ENCODE data around the gene FOXA1. TPM values are rescaled to one million over a fixed set of nuclear protein-coding genes. Genes with fewer than 3 reads are reported as not detected.

The FOXA1 gene
- total RNA-seq, 1 donor from 2014 or later = 126 TPM

DNA sequence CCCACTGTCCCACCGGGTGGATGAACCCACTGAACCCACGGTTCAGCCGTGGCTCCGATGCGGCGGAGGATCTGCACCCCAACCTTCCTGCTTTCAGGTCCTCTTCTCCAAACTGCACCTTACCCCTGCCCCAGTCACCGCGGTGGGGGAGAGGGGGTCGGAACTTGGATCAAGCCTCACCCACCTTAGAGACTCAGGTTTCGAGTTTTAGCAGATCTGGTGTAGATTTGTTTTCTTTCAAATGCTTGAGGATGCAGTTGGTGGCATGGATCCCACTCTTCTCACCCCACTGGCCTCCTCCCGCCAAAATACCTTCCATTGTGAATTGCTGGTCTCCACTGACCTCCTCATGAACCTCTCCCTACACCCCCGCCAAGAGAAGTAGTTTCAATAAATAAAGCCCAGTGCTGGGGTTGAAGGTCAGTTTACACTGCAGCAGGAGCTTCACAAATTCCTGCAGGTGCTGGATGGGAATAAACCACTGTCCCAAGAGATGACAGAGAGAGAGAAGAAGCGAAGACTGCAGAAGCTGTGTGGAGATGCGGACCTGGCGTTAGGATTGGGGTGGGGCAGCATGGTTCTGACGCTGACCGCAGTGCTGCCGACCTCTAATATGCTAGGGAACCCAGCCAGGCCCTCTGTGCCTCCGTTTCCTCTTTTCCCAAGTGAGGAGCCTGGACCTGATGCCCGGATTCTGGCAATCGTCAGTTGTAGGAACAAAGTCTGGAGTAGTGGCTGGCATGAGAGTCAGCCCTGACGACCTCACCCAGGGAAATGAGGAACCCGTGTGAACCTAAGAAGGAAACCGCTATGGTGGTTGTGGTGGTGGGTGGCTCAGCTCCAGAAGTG lies 7.8 kb upstream of the FOXA1 start:
- DNase-seq (ENCODE audit: low spot score) = no peak

DNA sequence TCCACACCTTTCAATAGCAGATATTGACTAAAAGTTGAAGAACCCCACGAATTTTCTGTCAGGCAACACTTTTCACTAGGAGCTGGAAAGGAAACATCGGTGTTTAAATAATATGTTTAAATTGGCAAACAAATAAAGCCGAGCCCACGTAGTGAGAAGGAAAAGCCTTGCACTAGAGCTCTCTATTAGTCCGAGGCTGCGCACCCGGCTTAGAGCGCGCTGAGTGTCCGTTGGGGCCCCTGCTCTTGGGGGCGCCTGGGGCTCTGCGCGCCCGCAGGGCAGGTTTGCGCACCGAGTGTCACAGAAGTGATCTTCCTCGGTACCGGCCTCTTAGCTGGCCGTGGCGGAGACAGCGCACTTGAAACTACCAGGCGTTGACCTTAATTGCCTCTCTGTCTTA lies 6.8 kb upstream of the FOXA1 start:
- DNase-seq (ENCODE audit: low spot score) = no peak

DNA sequence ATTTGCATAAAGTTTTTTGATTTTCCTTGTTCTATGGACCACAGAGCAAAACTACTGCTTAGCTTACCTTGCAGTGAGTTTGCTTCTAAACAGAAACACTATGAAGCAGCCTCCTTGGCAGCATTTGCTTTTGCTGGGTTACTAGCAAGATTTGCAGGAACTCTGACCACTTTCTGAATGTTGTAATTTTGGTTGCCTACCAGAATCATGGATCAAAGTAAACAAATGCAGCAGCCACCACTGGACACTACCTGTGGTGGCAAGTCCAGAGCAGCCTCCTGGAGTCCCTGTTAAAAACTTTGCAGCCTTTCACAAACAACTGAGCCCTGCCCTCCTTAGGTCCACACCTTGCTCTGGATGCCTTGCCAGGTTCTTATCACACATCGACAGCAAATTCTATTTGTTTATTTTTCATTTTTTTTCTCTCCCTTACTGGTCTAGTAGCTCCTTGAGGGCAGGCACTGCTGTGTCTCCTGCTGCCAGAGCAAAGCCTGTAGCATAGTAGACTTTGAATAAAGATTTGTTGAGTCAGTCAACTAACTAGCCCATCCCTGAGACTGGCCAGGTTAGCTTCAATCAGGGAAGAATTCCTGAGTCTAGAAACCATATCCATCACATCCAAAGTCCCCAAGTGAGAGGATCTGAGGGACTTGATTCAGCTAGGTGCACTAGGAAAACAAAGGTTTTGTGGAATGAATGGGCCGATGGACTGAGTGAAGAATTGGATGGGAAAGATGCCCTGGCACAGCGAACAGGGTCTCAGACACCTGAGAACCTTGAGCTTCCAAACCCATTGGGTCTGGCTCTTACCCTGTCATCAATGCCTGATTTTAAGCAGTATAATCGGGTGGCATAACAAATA lies 6.1 kb upstream of the FOXA1 start:
- DNase-seq (ENCODE audit: low spot score) = no peak

DNA sequence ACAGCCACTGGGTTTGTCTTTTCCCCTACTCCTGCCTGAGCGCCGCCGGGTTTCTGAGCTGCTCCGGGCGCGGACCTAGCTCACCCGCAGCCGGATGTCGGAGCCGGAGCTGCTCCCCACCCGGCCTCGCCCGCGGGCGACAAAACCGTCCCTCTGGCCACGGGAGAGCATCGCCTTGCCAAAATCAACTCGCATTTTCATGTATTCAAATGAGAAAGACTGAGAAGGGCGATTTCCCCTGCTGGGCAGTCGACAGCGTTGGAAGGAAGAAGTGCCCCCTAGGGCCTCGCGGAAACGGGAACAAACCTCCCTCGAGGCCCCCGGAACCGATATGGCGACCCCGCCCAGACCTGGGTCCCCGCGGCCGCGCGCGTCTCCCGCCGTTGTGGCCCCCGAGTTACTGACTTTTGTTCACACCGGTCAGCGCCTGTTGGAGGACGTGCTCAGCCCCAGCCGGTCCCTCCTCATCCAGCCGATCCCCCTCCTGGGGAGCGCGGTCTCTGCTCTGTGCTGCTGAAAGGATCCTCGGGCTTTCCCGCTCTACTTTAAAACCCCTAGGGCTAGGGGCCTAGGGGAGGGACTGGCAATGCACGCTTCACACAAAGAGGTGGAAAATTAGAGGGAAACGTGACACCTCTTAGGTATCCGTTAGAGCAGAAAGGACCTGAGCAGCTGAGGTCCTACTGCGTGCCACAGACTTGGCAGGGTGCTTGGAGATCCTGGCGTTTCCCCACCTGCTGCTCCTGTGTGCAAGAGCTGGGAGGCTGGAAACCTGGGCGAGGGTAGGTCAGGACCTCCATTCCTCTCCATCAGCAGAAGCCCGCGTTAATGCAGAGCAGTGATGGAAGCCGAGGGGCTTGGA lies 4.7 kb upstream of the FOXA1 start:
- no peak for DNase-seq (ENCODE audit: low spot score)

DNA sequence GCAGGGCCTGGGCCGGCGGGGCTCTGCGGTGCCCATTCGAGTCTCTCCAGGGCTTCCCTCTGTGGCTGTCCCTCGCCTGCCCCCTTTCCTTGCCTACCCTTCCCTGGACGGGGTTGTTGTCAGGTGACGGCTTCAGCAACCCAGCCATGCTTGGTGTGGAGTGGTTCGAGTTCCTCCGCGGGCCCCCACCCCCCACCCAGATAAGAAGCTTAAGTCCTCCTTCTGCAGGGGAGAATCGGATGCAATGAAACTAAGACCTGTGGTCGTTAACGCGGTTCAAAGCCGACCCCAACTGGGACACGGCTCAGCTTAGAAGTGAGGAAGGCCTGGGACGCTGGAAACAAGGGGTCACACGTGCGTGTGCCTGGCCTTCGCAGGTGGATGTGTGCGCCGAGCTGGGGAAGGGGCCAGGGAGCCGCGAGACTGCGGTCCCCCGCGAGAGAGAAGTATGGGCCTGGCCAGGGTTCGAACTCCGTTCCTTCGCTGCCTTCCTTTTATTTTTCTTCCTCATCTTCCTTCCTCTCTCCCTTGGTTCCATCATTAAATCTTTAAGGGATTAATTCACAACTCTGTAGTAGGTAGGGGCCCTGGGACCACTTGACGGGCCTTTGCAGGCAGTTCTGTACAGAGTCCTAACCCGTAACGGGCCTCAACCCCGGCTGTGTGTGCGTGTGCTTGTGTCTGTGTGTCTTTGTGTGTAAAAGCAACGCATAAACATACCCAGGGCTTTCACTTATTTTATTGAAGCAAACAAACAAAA lies 3.9 kb upstream of the FOXA1 start:
- no peak for DNase-seq (ENCODE audit: low spot score)

DNA sequence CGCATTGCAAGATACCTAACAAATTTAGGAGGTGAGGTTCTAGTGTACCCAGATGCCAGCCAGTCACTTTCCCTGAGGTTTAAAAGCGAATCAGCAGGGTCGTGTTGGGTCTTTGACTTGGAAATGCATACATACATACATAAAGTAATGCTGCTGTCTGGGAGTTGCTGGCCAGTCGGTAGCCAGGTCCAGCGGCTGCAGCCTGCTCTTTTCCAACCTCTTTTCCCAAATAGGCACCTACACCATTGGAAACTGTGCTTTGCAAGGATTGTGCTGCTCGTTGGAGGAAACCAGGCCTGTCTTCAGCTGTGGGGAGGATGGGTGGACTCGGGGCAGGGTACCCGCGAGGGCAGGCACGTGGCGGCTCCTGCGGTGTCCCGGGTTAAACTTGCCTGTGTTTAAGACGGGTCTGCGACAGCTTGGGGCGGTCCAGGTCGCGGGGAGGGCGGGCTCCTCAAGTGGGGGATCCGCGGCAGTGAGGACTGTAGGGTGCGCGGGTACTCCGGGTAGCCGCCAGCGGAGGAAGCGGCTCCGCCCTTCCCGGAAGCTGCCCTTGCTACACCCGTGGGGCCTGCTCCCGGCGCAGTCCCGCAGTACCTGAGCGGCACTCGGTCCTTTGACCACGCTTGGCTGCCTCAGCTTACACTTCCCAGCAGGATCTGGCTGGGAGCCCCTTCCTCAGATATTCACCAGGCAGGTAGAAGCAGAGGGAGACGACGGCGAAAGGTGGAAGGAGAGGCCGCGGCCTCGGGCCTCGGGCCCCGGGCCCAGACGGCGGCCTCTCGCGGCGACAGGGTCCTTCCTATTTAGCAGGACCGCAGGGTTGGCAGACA lies 3.1 kb upstream of the FOXA1 start:
- DNase-seq (ENCODE audit: low spot score) = no peak

DNA sequence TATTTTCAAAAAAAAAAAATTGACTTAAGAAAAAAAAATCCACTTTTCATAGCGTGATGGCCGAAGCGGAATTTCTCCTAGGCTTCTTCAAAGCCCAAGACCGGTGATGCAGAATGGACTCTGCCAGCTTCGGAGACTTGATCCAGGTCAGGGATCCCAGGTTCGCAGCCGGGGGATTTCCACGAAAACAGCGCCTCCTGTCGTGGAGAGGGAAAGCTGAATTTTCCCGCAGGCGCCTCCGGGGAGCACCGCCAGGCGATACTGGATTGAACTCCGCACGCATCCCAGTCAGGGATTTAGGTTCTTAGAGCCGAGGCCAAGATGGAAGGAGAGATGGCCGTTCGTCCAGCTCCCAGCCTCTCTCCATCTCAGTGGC lies 2.5 kb upstream of the FOXA1 start:
- no peak for DNase-seq (ENCODE audit: low spot score)

DNA sequence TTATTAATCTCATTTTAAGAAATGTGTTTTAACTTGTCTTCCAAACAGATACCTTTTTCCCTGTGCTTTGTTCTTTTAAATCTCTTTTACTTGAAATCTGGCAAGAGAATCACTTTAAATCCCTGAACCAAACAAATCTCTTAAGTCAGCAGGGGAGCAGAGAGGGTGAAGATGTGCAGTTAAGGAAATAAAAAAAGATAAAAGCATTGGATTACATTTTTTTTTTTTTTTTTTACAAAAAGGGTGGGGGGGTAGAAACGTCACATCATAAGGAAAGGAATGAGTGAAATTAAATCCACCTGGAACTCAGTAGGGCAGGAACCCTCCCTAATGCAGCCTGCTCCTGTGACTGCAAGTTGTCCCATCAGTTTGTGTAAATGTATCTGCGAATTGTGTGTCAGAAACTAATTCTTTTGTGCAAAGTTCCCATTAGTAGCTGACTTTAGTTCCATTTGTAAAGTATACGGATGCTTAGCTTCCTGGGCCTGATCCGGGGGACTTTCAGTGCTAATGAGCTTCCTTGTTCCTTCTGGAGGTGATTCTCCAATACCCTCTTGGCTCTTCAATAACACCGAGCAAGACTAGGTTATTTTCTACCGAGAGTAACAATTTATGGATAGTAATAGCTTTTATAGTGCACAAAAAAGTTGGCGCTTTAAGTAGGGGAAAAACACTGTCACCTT lies 1.9 kb upstream of the FOXA1 start:
- DNase-seq (ENCODE audit: low spot score) = no peak

DNA sequence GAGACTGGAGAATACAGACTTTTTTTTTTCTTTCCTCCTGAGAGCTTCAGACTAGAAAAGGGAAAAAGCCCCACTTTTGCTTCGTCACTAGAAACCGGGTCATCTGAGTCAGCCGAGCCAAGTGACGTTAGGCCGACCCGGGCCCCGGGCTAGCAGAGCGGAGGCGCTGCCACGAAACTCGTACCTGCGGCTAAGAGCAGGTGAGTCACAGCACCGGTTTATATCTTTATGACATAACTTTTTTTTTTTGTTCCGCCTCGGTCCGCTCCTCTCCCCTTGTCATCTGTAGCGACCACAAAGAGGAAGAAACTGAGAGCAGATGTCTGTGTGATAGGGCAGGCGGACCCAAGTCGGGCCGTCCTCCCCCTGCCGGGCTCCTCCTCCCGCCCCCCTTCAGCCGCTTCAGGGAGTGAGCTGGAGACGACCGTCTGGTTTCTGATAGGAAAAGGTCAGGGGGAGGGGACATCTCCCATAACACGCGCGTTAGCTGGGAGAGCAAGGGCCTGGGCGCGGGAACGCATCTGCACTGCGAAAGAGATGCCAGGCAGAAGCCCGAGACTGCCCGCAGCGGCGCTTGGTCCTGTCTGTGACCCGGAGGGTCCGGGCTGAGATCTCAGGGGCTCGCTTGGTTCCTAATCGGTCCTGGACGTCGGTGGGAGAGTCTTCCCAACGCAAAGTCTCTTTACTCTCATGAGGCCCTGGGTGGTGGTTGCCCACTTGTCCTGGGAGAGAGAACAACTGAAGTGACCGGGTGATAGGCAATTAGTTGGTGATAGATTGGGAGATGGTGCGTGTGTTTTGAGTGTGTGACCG lies 966 bp upstream of the FOXA1 start:
- no peak for DNase-seq (ENCODE audit: low spot score)

DNA sequence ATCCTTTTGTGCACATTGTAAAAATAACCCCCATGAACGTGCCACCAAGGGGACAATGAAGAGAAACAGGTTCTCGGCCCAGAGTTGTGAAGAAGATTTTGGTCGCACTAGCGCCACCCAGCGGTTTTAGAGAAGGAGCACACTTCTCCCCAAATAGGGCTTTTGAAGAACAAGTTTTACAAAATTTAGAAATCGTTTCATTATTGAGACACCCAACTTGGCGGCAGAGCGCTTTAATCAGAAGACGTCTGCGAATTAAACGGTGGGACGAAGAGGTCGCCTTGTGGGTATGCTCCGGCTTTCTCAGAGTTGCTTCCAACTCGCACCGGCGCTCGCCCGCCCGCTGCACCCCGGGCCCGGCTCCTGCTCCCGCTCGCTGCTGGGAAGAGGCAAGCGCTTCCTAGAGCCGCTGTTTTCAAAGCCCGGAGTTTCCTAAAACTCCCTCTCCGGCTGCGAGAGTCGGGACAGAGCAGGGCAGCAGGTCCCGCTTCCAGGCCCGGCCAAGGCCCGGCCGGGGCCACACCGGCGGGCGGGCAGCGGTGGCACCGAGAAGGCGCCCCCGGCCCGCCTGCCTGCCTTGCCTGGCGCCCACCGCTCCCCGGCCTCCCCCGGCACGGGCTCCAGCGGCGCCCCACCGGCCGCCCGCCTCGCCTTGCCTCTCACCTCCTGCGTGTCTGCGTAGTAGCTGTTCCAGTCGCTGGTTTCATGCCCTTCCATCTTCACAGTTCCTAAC lies 645 bp downstream of the FOXA1 start:
- peak; percentile 86 for DNase-seq (ENCODE audit: low spot score)

DNA sequence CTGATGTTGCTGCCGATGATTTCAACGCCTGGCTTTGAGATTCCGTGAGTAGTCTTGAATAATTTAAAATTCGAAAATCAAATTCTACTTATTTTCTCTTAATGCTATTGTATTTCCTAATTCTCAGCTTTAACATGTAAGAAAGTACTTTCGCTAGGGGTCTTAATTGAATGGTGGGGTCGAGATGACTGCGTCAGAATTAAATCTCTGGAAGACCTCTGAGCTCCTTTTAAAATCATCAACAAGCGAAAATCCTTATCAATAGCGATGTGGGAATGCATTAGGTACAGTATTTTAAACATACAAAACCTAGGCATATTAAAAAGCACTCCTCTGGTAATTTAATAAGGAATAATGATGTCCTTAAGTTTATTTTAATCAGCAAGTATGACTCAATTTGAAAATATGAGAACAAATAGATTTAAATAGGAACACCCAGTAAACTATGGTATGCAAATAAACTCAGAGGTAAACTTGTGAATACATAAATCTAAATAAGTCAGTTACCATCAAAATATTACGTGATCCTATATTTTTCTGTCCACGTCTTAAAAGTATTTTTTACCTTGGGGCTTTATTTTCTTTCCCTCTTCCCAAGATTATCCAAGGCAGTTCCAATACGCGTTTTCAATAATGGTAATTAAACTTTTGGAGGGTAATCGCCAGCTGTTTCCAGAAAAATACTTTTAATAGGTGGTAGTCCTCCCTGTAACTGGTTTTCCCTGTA lies 1.4 kb downstream of the FOXA1 start:
- DNase-seq (ENCODE audit: low spot score) = no peak

DNA sequence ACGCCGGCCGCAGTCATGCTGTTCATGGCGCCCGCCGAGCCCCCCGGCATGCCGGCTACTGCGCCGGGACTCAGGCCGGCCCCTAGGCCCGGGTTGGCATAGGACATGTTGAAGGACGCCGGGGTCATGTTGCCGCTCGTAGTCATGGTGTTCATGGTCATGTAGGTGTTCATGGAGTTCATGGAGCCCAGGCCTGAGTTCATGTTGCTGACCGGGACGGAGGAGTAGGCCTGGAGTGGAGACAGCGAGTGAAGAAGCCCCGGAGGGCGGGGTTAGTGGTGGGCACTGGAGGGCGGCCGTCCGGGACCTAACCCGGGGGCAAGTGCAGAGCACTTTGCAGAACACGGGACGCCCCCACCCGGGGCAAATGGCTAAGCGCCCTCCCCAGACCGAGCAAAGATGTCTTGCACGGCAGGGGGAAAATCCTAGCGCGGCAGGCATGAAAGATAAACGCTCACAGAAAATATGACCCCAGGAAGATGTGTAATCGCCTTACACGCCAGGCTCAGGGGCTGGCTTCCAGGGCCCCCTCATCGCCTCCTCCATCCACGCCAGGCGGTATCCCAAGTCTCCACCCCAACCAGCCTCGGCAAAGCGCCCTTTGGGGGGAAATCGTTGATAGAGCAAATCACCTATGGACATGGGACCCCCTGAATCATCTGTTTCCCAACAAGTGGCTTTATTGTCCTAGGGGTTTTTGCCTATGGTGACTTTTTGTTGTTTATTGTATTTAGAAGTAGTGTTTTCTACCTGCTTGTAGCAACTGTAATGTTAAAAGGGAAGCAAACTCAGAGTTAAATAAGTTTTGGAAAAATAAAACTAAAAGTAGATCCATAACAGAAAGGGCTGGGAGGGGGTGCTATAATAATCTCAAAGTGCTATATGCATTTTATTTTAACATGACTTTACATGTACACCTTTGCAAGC lies 2.3 kb downstream of the FOXA1 start:
- no peak for DNase-seq (ENCODE audit: low spot score)

DNA sequence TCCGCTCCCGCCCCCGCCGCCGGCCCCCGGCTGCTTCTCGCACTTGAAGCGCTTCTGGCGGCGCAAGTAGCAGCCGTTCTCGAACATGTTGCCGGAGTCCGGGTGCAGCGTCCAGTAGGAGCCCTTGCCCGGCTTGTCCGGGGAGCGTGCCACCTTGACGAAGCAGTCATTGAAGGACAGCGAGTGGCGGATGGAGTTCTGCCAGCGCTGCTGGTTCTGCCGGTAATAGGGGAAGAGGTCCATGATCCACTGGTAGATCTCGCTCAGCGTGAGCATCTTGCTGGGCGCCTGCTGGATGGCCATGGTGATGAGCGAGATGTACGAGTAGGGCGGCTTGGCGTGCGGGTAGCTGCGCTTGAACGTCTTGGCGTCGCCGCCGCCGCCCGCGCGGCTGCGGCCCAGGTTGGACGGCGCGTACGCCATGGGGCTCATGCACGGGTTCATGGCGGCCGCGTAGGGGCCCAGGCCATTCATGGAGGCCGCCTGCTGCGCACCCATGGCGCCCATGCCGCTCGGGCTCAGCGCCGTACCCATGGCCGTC lies 3.0 kb downstream of the FOXA1 start:
- DNase-seq (ENCODE audit: low spot score) = no peak

DNA sequence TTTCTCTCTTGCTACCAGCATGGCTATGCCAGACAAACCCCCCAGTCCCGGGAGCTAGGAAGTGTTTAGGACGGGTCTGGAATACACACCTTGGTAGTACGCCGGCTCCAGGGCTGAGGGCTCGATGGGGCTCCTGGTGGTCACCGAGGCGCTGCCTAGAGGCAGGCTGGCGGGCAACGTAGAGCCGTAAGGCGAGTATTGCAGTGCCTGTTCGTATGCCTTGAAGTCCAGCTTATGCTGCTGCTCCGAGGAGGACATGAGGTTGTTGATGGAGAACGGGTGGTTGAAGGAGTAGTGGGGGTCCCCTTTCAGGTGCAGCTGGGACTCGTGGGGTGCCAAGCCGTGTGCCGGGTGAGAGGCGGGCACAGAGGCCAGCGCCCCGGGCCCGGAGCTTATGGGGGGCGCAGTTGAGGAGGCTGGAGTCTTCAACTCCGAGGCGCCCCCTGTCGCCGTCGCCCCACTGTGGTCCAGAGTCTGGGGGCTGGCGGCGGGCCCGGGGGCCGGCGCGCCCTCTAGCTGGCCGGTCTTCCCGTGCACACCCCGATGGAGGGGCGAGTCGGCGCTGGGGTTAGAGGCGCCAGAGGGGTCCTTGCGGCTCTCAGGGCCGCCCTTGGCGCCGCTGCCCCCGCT lies 3.6 kb downstream of the FOXA1 start:
- DNase-seq (ENCODE audit: low spot score) = no peak

DNA sequence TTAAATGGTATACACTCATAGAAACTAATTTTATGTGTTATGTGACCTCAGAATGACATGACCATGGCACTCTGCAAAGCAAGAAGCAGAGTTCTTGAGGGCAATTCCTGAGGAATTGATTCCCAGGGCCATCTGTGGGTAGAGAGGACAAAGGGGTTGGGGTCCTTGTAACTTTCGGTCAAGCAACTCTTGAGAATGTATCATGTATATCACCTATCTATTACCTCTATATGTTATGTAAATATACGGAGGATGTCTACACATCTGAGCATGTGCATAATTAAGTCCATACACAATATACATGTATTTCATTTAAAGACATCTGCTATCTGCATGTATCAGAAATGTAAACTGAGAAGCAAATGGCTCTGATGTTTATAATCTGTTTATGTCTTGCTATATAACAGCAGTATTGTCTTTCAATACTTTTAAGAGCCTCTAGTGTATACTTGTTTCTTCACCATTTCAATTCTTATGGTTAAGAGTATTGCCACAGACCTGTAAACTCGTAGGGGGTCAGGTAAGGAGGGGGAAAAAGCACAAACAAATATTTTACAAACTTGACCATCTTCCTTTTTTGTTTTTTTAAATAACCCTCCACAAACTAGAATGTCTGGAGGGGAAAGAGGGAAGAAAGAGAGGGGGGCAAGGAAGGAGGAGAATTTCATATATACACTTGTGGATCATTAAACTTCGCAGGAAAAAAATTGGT lies 4.5 kb downstream of the FOXA1 start:
- no peak for DNase-seq (ENCODE audit: low spot score)

All from ureter (tissue), 1 donor.